Fibroblast of lung (primary cell): Measurements from ENCODE around the gene AFTPH.

Experiments
- CTCF ChIP-seq, 2 donors: IDR thresholded peaks in 1 of 2; conservative IDR thresholded peaks in 1 of 2; 1 replicate in 1 of 2; 2 replicates in 1 of 2; pipeline ENCODE4 v1.5.1; 2011 to 2012; ENCODE audit warnings: low read length in 2 of 2, control low read depth in 1 of 2, inconsistent platforms in 1 of 2, low read depth in 1 of 2, mild to moderate bottlenecking in 1 of 2
- EZH2 ChIP-seq: IDR thresholded peaks from 2 replicates; pipeline ENCODE4 v1.5.1; 2012; ENCODE audit warnings: low read length, control low read depth, mild to moderate bottlenecking; ENCODE audit errors: missing control alignments

GRCh38 chr2:64605991-64606478 lies 81.9 kb downstream of the AFTPH start:
- TF ChIP-seq CTCF (conservative IDR thresholded peaks at IDR 0.05 in 1 of 2, IDR thresholded peaks at IDR 0.05 in 1 of 2; ENCODE audit: low read depth in 1 of 2, low read length in 2 of 2) (no peak), EZH2 (no peak)
